ENCODE data around the gene XRN2. TPM values are rescaled to one million over a fixed set of nuclear protein-coding genes. Genes with fewer than 3 reads are reported as not detected.
"Not testable (repeated sequence)": the region's sequence is repeated elsewhere in the genome, so short reads cannot be mapped to it uniquely, and the experiment has no call there.

The XRN2 gene
- total RNA-seq, 2 experiments from 2014 or later, result 68.0 to 70.4 TPM

GRCh38 chr20:21397341-21398108 is 94.4 kb downstream of the XRN2 start, which contains the start of gene NKX2-4:
TSS of gene NKX2-4 (minus strand) at chr20:21397526. CDS start at chr20:21397399, 127 bp downstream.
- no peaks in the 10 kb centered on the region for H3K9me3 Mint-ChIP-seq

GRCh38 chr20:21398109-21399004 is 95.2 kb downstream of the XRN2 start:
- Mint-ChIP-seq H3K9me3 (no peaks in the 10 kb centered on the region), H3K4me3 (peak overlapping the region; percentile 52), H3K4me1 (peaks cover 11% of the 10 kb centered on the region)

More at GRCh38 chr20:21397341-21398108, 94.4 kb downstream of the XRN2 start, which contains the start of gene NKX2-4:
- peaks cover 75% of the 10 kb centered on the region for H3K27me3 Mint-ChIP-seq
- POLR2A ChIA-PET, result no interaction called here
- peaks cover 4% of the 10 kb centered on the region for H3K36me3 Mint-ChIP-seq (ENCODE audit: low read depth)
- peaks cover 19% of the 10 kb centered on the region for H3K4me1 Mint-ChIP-seq
- peak within 1 kb of the TSS; percentile 52 for H3K4me3 Mint-ChIP-seq
- no peak for DNase-seq
- no peak within 1 kb of the TSS for H3K27ac Mint-ChIP-seq
- CTCF ChIA-PET, result no interaction called here

GRCh38 chr20:21399005-21399475 is 95.9 kb downstream of the XRN2 start:
- H3K36me3 Mint-ChIP-seq (ENCODE audit: low read depth), result peaks cover 4% of the 10 kb centered on the region
- POLR2A ChIA-PET, result no interaction called here

More at GRCh38 chr20:21398109-21399004, 95.2 kb downstream of the XRN2 start:
- no peak for DNase-seq
- Mint-ChIP-seq H3K27ac (no peak overlapping the region), H3K36me3 (ENCODE audit: low read depth) (peaks cover 4% of the 10 kb centered on the region), H3K27me3 (peaks cover 71% of the 10 kb centered on the region)
- ChIA-PET POLR2A (no interaction called here), CTCF (no interaction called here)

GRCh38 chr20:21411725-21412124 is 108.6 kb downstream of the XRN2 start:
- peaks cover 24% of the 10 kb centered on the region for H3K4me1 Mint-ChIP-seq
- ChIA-PET POLR2A (no interaction called here), CTCF (no interaction called here)
- H3K27ac Mint-ChIP-seq, result no peak overlapping the region
- H3K27me3 Mint-ChIP-seq, result peaks cover 52% of the 10 kb centered on the region
- no peak for DNase-seq
- peaks cover 31% of the 10 kb centered on the region for H3K36me3 Mint-ChIP-seq (ENCODE audit: low read depth)
- no peak overlapping the region for H3K4me3 Mint-ChIP-seq
- peaks cover 13% of the 10 kb centered on the region for H3K9me3 Mint-ChIP-seq

More at GRCh38 chr20:21399005-21399475, 95.9 kb downstream of the XRN2 start:
- DNase-seq, result no peak
- Mint-ChIP-seq H3K27ac (no peak overlapping the region), H3K9me3 (no peaks in the 10 kb centered on the region), H3K4me3 (no peak overlapping the region), H3K4me1 (peaks cover 11% of the 10 kb centered on the region), H3K27me3 (peaks cover 70% of the 10 kb centered on the region)
- CTCF ChIA-PET, result no interaction called here

GRCh38 chr20:21413996-21414395 is 110.9 kb downstream of the XRN2 start:
- Mint-ChIP-seq H3K9me3 (peaks cover 17% of the 10 kb centered on the region), H3K36me3 (ENCODE audit: low read depth) (peaks cover 31% of the 10 kb centered on the region), H3K4me1 (peaks cover 24% of the 10 kb centered on the region), H3K27me3 (peaks cover 62% of the 10 kb centered on the region), H3K27ac (peak overlapping the region; percentile 45)
- DNase-seq, result peak; percentile 39
- POLR2A ChIA-PET, CTCF ChIA-PET, H3K4me3 Mint-ChIP-seq: not testable (repeated sequence)

GRCh38 chr20:21419147-21419546 is 116.0 kb downstream of the XRN2 start:
- CTCF ChIA-PET, DNase-seq, H3K27ac Mint-ChIP-seq, POLR2A ChIA-PET, H3K4me3 Mint-ChIP-seq: not testable (repeated sequence)
- peaks cover 19% of the 10 kb centered on the region for H3K36me3 Mint-ChIP-seq (ENCODE audit: low read depth)
- peaks cover 32% of the 10 kb centered on the region for H3K27me3 Mint-ChIP-seq
- H3K9me3 Mint-ChIP-seq, result peaks cover 27% of the 10 kb centered on the region
- H3K4me1 Mint-ChIP-seq, result peaks cover 14% of the 10 kb centered on the region

GRCh38 chr20:21421601-21422236 is 118.6 kb downstream of the XRN2 start:
- no peaks in the 10 kb centered on the region for H3K36me3 Mint-ChIP-seq (ENCODE audit: low read depth)
- POLR2A ChIA-PET, result no interaction called here
- H3K9me3 Mint-ChIP-seq, result peaks cover 34% of the 10 kb centered on the region
- H3K4me3 Mint-ChIP-seq, result no peak overlapping the region
- H3K27ac Mint-ChIP-seq, result no peak overlapping the region
- CTCF ChIA-PET, result no interaction called here
- DNase-seq, result no peak
- peaks cover 21% of the 10 kb centered on the region for H3K27me3 Mint-ChIP-seq
- no peaks in the 10 kb centered on the region for H3K4me1 Mint-ChIP-seq

GRCh38 chr20:21423712-21424111 is 120.6 kb downstream of the XRN2 start:
- POLR2A ChIA-PET; DNase-seq; H3K36me3 Mint-ChIP-seq (ENCODE audit: low read depth); H3K4me1 Mint-ChIP-seq; H3K27ac Mint-ChIP-seq; CTCF ChIA-PET; H3K4me3 Mint-ChIP-seq: not testable (repeated sequence)
- peaks cover 15% of the 10 kb centered on the region for H3K27me3 Mint-ChIP-seq
- H3K9me3 Mint-ChIP-seq, result peaks cover 30% of the 10 kb centered on the region

GRCh38 chr20:21424846-21425245 is 121.7 kb downstream of the XRN2 start:
- POLR2A ChIA-PET, result no interaction called here
- H3K27ac Mint-ChIP-seq, result no peak overlapping the region
- no peaks in the 10 kb centered on the region for H3K36me3 Mint-ChIP-seq (ENCODE audit: low read depth)
- no peaks in the 10 kb centered on the region for H3K4me1 Mint-ChIP-seq
- CTCF ChIA-PET, result no interaction called here
- H3K27me3 Mint-ChIP-seq, result peaks cover 15% of the 10 kb centered on the region
- H3K4me3 Mint-ChIP-seq, result no peak overlapping the region
- peaks cover 30% of the 10 kb centered on the region for H3K9me3 Mint-ChIP-seq
- no peak for DNase-seq

- no peaks in the 10 kb centered on the region for H3K36me3 Mint-ChIP-seq (ENCODE audit: low read depth)
- no peak overlapping the region for H3K4me3 Mint-ChIP-seq
- CTCF ChIA-PET, result no interaction called here
- peaks cover 19% of the 10 kb centered on the region for H3K27me3 Mint-ChIP-seq
- DNase-seq, result no peak
- H3K27ac Mint-ChIP-seq, result no peak overlapping the region
- H3K4me1 Mint-ChIP-seq, result no peaks in the 10 kb centered on the region
- POLR2A ChIA-PET, result no interaction called here
- H3K9me3 Mint-ChIP-seq, result peaks cover 9% of the 10 kb centered on the region
These were observed 126.9 kb downstream of the XRN2 start for GRCh38 chr20:21430020-21430419.

- ChIA-PET CTCF (no interaction called here), POLR2A (no interaction called here)
- H3K4me1 Mint-ChIP-seq, result no peaks in the 10 kb centered on the region
- H3K27me3 Mint-ChIP-seq, result peaks cover 19% of the 10 kb centered on the region
- no peaks in the 10 kb centered on the region for H3K36me3 Mint-ChIP-seq (ENCODE audit: low read depth)
- no peaks in the 10 kb centered on the region for H3K9me3 Mint-ChIP-seq
- H3K27ac Mint-ChIP-seq, result no peak overlapping the region
- H3K4me3 Mint-ChIP-seq, result no peak overlapping the region
- DNase-seq, result no peak
These were observed 129.8 kb downstream of the XRN2 start for GRCh38 chr20:21432911-21433310.

GRCh38 chr20:21433329-21433890 is 130.3 kb downstream of the XRN2 start:
- ChIA-PET POLR2A (no interaction called here), CTCF (no interaction called here)
- H3K4me1 Mint-ChIP-seq, result no peaks in the 10 kb centered on the region
- H3K9me3 Mint-ChIP-seq, result no peaks in the 10 kb centered on the region
- H3K27me3 Mint-ChIP-seq, result peaks cover 17% of the 10 kb centered on the region
- H3K36me3 Mint-ChIP-seq (ENCODE audit: low read depth), result no peaks in the 10 kb centered on the region
- no peak overlapping the region for H3K4me3 Mint-ChIP-seq
- no peak for DNase-seq
- H3K27ac Mint-ChIP-seq, result no peak overlapping the region

- Mint-ChIP-seq H3K4me1 (no peaks in the 10 kb centered on the region), H3K4me3 (no peak overlapping the region), H3K9me3 (no peaks in the 10 kb centered on the region), H3K27ac (no peak overlapping the region), H3K27me3 (peaks cover 11% of the 10 kb centered on the region), H3K36me3 (ENCODE audit: low read depth) (no peaks in the 10 kb centered on the region)
- CTCF ChIA-PET, result no interaction called here
- POLR2A ChIA-PET, result no interaction called here
- no peak for DNase-seq
These were observed 132.4 kb downstream of the XRN2 start for GRCh38 chr20:21435576-21435975.
